GM23248 (cell line): Measurements from ENCODE around the gene ACTN1. TPM values are rescaled to one million over a fixed set of nuclear protein-coding genes. Genes with fewer than 3 reads are reported as not detected.

Source experiments
- DNase-seq: peaks from one replicate; pipeline ENCODE4 v3.0.0-alpha.2; 2015
- H2AFZ ChIP-seq: fragments of 200-600 bp; sonication (generic); 2 replicates; pipeline ENCODE4 v1.6.1; 2016; ENCODE audit warnings: antibody characterized with exemption
- H3F3A ChIP-seq: fragments of 200-600 bp; sonication (generic); 2 replicates; pipeline ENCODE4 v1.6.1; 2016; ENCODE audit warnings: mild to moderate bottlenecking, antibody characterized with exemption, mixed run types; ENCODE audit not compliant: insufficient read depth
- H3K27ac ChIP-seq: fragments of 200-600 bp; sonication (generic); 2 replicates; pipeline ENCODE4 v1.5.1; 2016; ENCODE audit warnings: mild to moderate bottlenecking
- H3K27me3 ChIP-seq: fragments of 200-600 bp; sonication (generic); replicated peaks from 2 replicates; pipeline ENCODE4 v1.6.1; 2016; ENCODE audit warnings: mild to moderate bottlenecking; ENCODE audit not compliant: insufficient read depth
- H3K36me3 ChIP-seq: fragments of 200-600 bp; sonication (generic); 2 replicates; pipeline ENCODE4 v1.6.1; 2016; ENCODE audit warnings: low read depth, mild to moderate bottlenecking
- H3K4me1 ChIP-seq: fragments of 200-600 bp; sonication (generic); 2 replicates; pipeline ENCODE4 v1.6.1; 2016; ENCODE audit warnings: mild to moderate bottlenecking; ENCODE audit not compliant: insufficient read depth
- H3K4me2 ChIP-seq: fragments of 200-600 bp; sonication (generic); one replicate; pipeline ENCODE4 v1.6.1; 2016; ENCODE audit warnings: mild to moderate bottlenecking; ENCODE audit not compliant: unreplicated experiment
- H3K4me3 ChIP-seq: fragments of 200-600 bp; sonication (generic); 2 replicates; pipeline ENCODE4 v1.5.1; 2016; ENCODE audit warnings: mild to moderate bottlenecking
- H3K79me2 ChIP-seq: fragments of 200-600 bp; sonication (generic); 2 replicates; pipeline ENCODE4 v1.6.1; 2016; ENCODE audit warnings: mild to moderate bottlenecking; ENCODE audit not compliant: insufficient read depth
- H3K9ac ChIP-seq: fragments of 200-600 bp; sonication (generic); 2 replicates; pipeline ENCODE4 v1.6.1; 2016; ENCODE audit warnings: mild to moderate bottlenecking
- H3K9me2 ChIP-seq: fragments of 200-600 bp; sonication (generic); 2 replicates; pipeline ENCODE4 v1.6.1; 2016; ENCODE audit warnings: mixed run types, mild to moderate bottlenecking, moderate library complexity; ENCODE audit not compliant: insufficient read depth
- H3K9me3 ChIP-seq: fragments of 200-600 bp; sonication (generic); one replicate; pipeline ENCODE4 v1.6.1; 2017; ENCODE audit warnings: low read depth
- H4K20me1 ChIP-seq: fragments of 200-600 bp; sonication (generic); 2 replicates; pipeline ENCODE4 v1.6.0; 2016; ENCODE audit not compliant: insufficient read depth
- EZH2 ChIP-seq: fragments of 200-600 bp; sonication (generic); IDR thresholded peaks from 2 replicates; pipeline ENCODE4 v1.6.1; 2018; ENCODE audit warnings: antibody characterized with exemption, mild to moderate bottlenecking; ENCODE audit not compliant: insufficient read depth, poor library complexity, severe bottlenecking
- EZH2phosphoT487 ChIP-seq: fragments of 200-600 bp; sonication (generic); IDR thresholded peaks from 2 replicates; pipeline ENCODE4 v1.6.1; 2018; ENCODE audit warnings: antibody characterized with exemption, moderate library complexity, mild to moderate bottlenecking, low read depth; ENCODE audit not compliant: insufficient read depth
- WGBS, 2 experiments: methylation state at CpG; one replicate each; pipeline ENCODE4 v1.1.6; 2015 to 2017; ENCODE audit warnings: low lambda C conversion rate in 2 of 2, low coverage in 1 of 2; ENCODE audit errors: missing lambda C conversion rate in 2 of 2; 5-methylcytosine and 5-hydroxymethylcytosine counted together
- in situ Hi-C: fragments of 300-500 bp; cut with MboI; formaldehyde crosslinking; loops from 2 replicates; pipeline ENCODE4 v1.15.0; 2020
- polyA plus RNA-seq: library from polyadenylated mRNA; unstranded; fragments of >200 nt; fragmentation: Nextera tagmentation; extraction: Ambion mirVana; gene quantifications from 2 replicates; pipeline ENCODE4 v1.2.1, GENCODE V29; 2016
- total RNA-seq: library from RNA; depleted of rRNA; stranded (reverse); fragments of >200 nt; shearing (Covaris generic); gene quantifications from 2 replicates; pipeline ENCODE4 v1.2.3, GENCODE V29; 2014

Gene ACTN1
- total and polyA plus RNA-seq, 2 experiments from 2014 or later: 403 to 597 TPM

GRCh38 chr14:68908201-68908600, 70.9 kb downstream of the ACTN1 start:
- Histone ChIP-seq H3K27ac (no peak overlapping the region), H3K36me3 (peaks cover 79% of the 10 kb centered on the region), H3K9me2 (no peaks in the 10 kb centered on the region), H3K9me3 (no peaks in the 10 kb centered on the region), H3K27me3 (no peaks in the 10 kb centered on the region), H3K4me1 (peaks cover 7% of the 10 kb centered on the region; the same call in 1 of the 2 replicates), H2AFZ (no peak overlapping the region), H3F3A (peaks cover 62% of the 10 kb centered on the region), H3K79me2 (peaks cover 100% of the 10 kb centered on the region), H3K4me2 (no peak overlapping the region), H3K9ac (no peak overlapping the region), H4K20me1 (peaks cover 4% of the 10 kb centered on the region; the same call in 1 of the 2 replicates), H3K4me3 (no peak overlapping the region)
- TF ChIP-seq EZH2: no peak
- no peak for TF ChIP-seq EZH2phosphoT487
- DNase-seq: no peak
- in situ Hi-C loops: no loop called here
- WGBS, 2 experiments: 84 to 92% methylated on average over 8 of the region's 8 CpGs

GRCh38 chr14:68906439-68906838, 72.7 kb downstream of the ACTN1 start:
- no peak for DNase-seq
- Histone ChIP-seq H3K9me3 (no peaks in the 10 kb centered on the region), H3K27me3 (no peaks in the 10 kb centered on the region), H3K4me1 (no peaks in the 10 kb centered on the region), H3K9me2 (no peaks in the 10 kb centered on the region), H3K36me3 (peaks cover 81% of the 10 kb centered on the region), H3K79me2 (peaks cover 100% of the 10 kb centered on the region), H2AFZ (no peak overlapping the region), H3K9ac (no peak overlapping the region), H3K27ac (no peak overlapping the region), H4K20me1 (peaks cover 3% of the 10 kb centered on the region; the same call in 1 of the 2 replicates), H3K4me3 (no peak overlapping the region), H3K4me2 (no peak overlapping the region), H3F3A (peaks cover 60% of the 10 kb centered on the region)
- in situ Hi-C loops: no loop called here
- WGBS, 2 experiments: 69 to 76% methylated on average over 5 of the region's 5 CpGs
- TF ChIP-seq EZH2 (no peak), EZH2phosphoT487 (no peak)

- DNase-seq: peak; percentile 37
- WGBS, 2 experiments: 79 to 81% methylated on average over 16 of the region's 16 CpGs
- in situ Hi-C loops: no loop called here
- Histone ChIP-seq H3K4me3 (no peak overlapping the region), H3K36me3 (peaks cover 81% of the 10 kb centered on the region), H3K9me2 (no peaks in the 10 kb centered on the region), H3K4me1 (no peaks in the 10 kb centered on the region), H3K4me2 (no peak overlapping the region), H3K9ac (no peak overlapping the region), H3F3A (peaks cover 50% of the 10 kb centered on the region), H3K27me3 (no peaks in the 10 kb centered on the region), H4K20me1 (no peaks in the 10 kb centered on the region; the same call in 1 of the 2 replicates), H3K79me2 (peaks cover 100% of the 10 kb centered on the region), H3K27ac (0 out of 2 replicates have a peak overlapping the region, but pooled peaks have one; percentile 3), H2AFZ (no peak overlapping the region), H3K9me3 (no peaks in the 10 kb centered on the region)
- TF ChIP-seq EZH2phosphoT487 (no peak), EZH2 (no peak)
Observed at GRCh38 chr14:68905107-68905895, 73.8 kb downstream of the ACTN1 start.

GRCh38 chr14:68902357-68902756, 76.7 kb downstream of the ACTN1 start:
- Histone ChIP-seq H3K27ac (no peak overlapping the region), H3K36me3 (peaks cover 85% of the 10 kb centered on the region), H3K27me3 (no peaks in the 10 kb centered on the region), H3K4me3 (no peak overlapping the region), H3K79me2 (peaks cover 100% of the 10 kb centered on the region), H3K9me3 (no peaks in the 10 kb centered on the region), H3K4me2 (no peak overlapping the region), H3K9ac (no peak overlapping the region), H3K9me2 (no peaks in the 10 kb centered on the region), H3K4me1 (no peaks in the 10 kb centered on the region; the same call in 1 of the 2 replicates), H4K20me1 (no peaks in the 10 kb centered on the region; the same call in 1 of the 2 replicates), H3F3A (peaks cover 67% of the 10 kb centered on the region), H2AFZ (no peak overlapping the region)
- no peak for DNase-seq
- in situ Hi-C loops: no loop called here
- TF ChIP-seq EZH2 (no peak), EZH2phosphoT487 (no peak)
- 97 to 98% methylated on average over 14 of the region's 14 CpGs for WGBS, 2 experiments
